Body of pancreas (tissue), 4 donors: ENCODE results near the gene DARS1. TPM values are rescaled to one million over a fixed set of nuclear protein-coding genes. Genes with fewer than 3 reads are reported as not detected.

Source experiments
- ATAC-seq: fragments of 150-250 bp; one replicate; pipeline ENCODE4 v1.9.1; 2016
- DNase-seq, 4 donors: peaks; one replicate each; pipeline ENCODE4 v3.0.0-alpha.2; 2019
- H3K27ac ChIP-seq, 4 donors: fragments of 200-600 bp; sonication (generic); 1 replicate in 3 of 4; 2 replicates in 1 of 4; pipeline versions ENCODE4 v1.5.1 to v1.6.1; 2016 to 2019; ENCODE audit warnings: mild to moderate bottlenecking in 1 of 4, mixed read lengths in 1 of 4, moderate library complexity in 1 of 4
- H3K27me3 ChIP-seq, 2 donors: fragments of 200-600 bp; sonication (generic); one replicate each; pipeline ENCODE4 v1.6.0; 2016; ENCODE audit warnings: mild to moderate bottlenecking in 1 of 2
- H3K36me3 ChIP-seq, 2 donors: fragments of 200-600 bp; sonication (generic); replicated peaks in 1 of 2; 2 replicates each; pipeline ENCODE4 v1.5.1; 2016; ENCODE audit warnings: low read depth in 2 of 2; ENCODE audit not compliant: insufficient read depth in 1 of 2
- H3K4me1 ChIP-seq: fragments of 200-600 bp; sonication (generic); one replicate; pipeline ENCODE4 v1.6.0; 2016
- H3K4me3 ChIP-seq, 2 donors: fragments of 200-600 bp; sonication (generic); 1 replicate in 1 of 2; 2 replicates in 1 of 2; pipeline ENCODE4 v1.5.1; 2016 to 2019
- H3K9me3 ChIP-seq, 3 donors: fragments of 200-600 bp; sonication (generic); 1 replicate in 2 of 3; 2 replicates in 1 of 3; pipeline ENCODE4 v1.5.1; 2016
- POLR2A ChIP-seq, 3 donors: fragments of 450-650 bp; IDR thresholded peaks; one replicate each; pipeline ENCODE4 v1.6.1; 2016; ENCODE audit warnings: antibody characterized with exemption in 3 of 3, mild to moderate bottlenecking in 2 of 3
- WGBS, 2 donors: methylation state at CpG; one replicate each; pipeline ENCODE4 v1.1.5; 2017; 5-methylcytosine and 5-hydroxymethylcytosine counted together
- intact Hi-C: fragments of 100-400 bp; cut with DNase I; formaldehyde crosslinking; loops from one replicate; pipeline ENCODE4 v1.15.1; 2023
- total RNA-seq, 2 donors: library from RNA; depleted of rRNA; stranded (reverse); fragments of >200 nt; gene quantifications; one replicate each; pipeline ENCODE4 v1.1.0, GENCODE V29; 2016
- TF ChIP-seq, protein P1 (sequence below), 7 experiments: fragments of 450-650 bp in 4 of 7; fragments of 200-600 bp in 3 of 7; sonication (generic) in 3 of 7; IDR thresholded peaks; one replicate each; pipeline ENCODE4 v1.5.1; 2016 to 2019; ENCODE audit warnings: antibody characterized with exemption in 7 of 7

The DARS1 gene
- total RNA-seq, 2 donors from 2014 or later = 22.1 to 29.3 TPM

DNA sequence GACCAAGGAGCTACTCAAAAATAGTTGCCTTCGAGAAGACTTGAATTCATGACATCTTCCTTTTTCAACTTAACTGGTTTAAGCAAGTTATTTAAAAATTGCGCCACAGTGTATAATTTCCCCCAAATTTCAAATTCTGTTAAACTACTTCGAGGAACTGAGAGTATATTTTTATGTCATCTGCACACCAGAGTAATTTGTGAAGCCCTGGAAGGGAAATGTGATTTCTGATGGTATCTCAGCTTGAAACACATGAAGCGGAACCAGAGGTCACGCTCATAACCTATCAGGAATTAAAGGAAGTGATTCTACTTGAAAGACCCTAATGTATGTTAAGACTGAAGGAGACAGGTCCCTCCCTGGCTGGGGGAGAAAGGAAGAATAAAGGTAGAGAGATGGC is 33.9 kb upstream of the DARS1 start:
- intact Hi-C loops = no loop called here
- no peaks in the 10 kb centered on the region for H3K36me3 ChIP-seq
- peaks cover 3% of the 10 kb centered on the region for H3K4me1 ChIP-seq
- no peak overlapping the region for H3K27ac ChIP-seq
- no peaks in the 10 kb centered on the region for H3K9me3 ChIP-seq
- no peak overlapping the region for H3K4me3 ChIP-seq
- no peak for TF ChIP-seq POLR2A (IDR thresholded peaks at IDR 0.05)
- TF ChIP-seq, protein P1, sequence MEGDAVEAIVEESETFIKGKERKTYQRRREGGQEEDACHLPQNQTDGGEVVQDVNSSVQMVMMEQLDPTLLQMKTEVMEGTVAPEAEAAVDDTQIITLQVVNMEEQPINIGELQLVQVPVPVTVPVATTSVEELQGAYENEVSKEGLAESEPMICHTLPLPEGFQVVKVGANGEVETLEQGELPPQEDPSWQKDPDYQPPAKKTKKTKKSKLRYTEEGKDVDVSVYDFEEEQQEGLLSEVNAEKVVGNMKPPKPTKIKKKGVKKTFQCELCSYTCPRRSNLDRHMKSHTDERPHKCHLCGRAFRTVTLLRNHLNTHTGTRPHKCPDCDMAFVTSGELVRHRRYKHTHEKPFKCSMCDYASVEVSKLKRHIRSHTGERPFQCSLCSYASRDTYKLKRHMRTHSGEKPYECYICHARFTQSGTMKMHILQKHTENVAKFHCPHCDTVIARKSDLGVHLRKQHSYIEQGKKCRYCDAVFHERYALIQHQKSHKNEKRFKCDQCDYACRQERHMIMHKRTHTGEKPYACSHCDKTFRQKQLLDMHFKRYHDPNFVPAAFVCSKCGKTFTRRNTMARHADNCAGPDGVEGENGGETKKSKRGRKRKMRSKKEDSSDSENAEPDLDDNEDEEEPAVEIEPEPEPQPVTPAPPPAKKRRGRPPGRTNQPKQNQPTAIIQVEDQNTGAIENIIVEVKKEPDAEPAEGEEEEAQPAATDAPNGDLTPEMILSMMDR (IDR thresholded peaks at IDR 0.05) = no peak
- ATAC-seq (no peak), DNase-seq (no peak)
- H3K27me3 ChIP-seq = no peaks in the 10 kb centered on the region
- 65 to 79% methylated on average over 5 of the region's 5 CpGs for WGBS, 2 donors

DNA sequence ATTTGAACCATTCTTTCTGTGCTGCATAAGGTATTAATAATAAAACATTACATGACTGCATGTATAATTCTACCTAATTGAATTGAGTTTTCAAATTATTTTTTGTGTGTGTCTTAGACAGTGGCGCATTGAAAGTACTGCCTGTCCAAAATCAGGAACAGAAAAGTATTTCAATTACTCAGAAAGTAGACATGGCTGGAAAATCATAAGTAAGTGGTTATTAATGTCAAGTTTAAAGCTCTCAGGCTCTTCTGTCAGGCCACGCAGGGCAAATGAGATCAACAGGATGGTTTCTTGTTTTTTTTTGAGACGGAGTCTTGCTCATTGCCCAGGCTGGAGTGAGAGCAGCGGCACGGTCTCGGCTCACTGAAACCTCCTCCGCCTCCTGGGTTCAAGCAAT is 32.4 kb upstream of the DARS1 start:
- TF ChIP-seq, protein P1 (IDR thresholded peaks at IDR 0.05) = no peak
- no peak for TF ChIP-seq POLR2A (IDR thresholded peaks at IDR 0.05)

DNA sequence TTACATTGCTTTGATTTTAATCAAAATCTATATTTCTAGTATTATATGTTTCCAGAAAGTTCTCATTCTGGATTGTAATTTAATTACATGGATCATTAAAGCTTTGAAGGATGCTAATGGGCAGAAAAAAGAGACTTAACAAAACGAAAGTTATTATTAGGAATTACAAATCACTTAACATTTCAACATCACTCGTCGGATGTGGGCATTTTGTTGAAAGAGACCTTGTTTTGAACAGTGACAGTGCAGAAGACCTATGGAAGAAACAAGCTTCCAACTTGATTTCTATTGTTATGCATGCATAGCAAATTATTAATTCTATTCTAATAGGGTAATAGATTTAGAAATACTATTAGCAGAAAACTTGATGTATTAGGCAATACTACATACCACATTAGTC is 31.4 kb upstream of the DARS1 start:
- Histone ChIP-seq H3K4me3 (no peak overlapping the region), H3K36me3 (no peaks in the 10 kb centered on the region), H3K4me1 (peaks cover 15% of the 10 kb centered on the region), H3K9me3 (no peaks in the 10 kb centered on the region), H3K27me3 (no peaks in the 10 kb centered on the region), H3K27ac (no peak overlapping the region)
- ATAC-seq = no peak
- no peak for TF ChIP-seq POLR2A (IDR thresholded peaks at IDR 0.05)
- TF ChIP-seq, protein P1 (IDR thresholded peaks at IDR 0.05) = no peak
- intact Hi-C loops = no loop called here
- DNase-seq = no peak
- WGBS, 2 donors = 57 to 75% methylated on average over 3 of the region's 3 CpGs

More for the DNA sequence above, 32.4 kb upstream of the DARS1 start:
- no peak for DNase-seq
- H3K4me1 ChIP-seq = peaks cover 14% of the 10 kb centered on the region
- H3K9me3 ChIP-seq = no peaks in the 10 kb centered on the region
- WGBS, 2 donors = 88 to 90% methylated on average over 7 of the region's 7 CpGs
- no peak overlapping the region for H3K27ac ChIP-seq
- H3K36me3 ChIP-seq = no peaks in the 10 kb centered on the region
- H3K27me3 ChIP-seq = no peaks in the 10 kb centered on the region
- no peak for ATAC-seq
- H3K4me3 ChIP-seq = no peak overlapping the region
- intact Hi-C loops = no loop called here

DNA sequence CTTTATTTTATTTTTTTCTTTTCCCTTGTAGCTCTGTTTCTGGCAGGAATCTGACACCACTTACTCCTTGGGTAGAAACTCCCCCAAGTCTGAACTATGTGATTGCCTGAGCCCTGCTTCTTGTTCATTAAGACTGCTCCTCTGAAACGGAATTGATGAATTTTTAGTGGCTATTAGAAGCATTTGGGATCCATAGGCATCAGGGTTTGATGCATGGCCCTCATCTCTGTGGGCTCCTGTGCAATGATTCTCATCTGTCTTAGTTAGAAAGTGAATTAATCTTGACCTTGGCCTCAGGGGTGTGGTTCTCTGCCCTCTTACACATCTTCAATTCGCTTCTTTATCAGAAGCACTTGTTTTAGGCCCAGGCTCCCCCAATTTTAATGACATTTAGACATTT is 31.0 kb upstream of the DARS1 start:
- TF ChIP-seq, protein P1 (IDR thresholded peaks at IDR 0.05) = no peak
- no peak for TF ChIP-seq POLR2A (IDR thresholded peaks at IDR 0.05)
- no peak overlapping the region for H3K27ac ChIP-seq
- H3K4me3 ChIP-seq = no peak overlapping the region
- WGBS, 2 donors = 58 to 62% methylated on average over 2 of the region's 2 CpGs
- H3K36me3 ChIP-seq = no peaks in the 10 kb centered on the region
- no peaks in the 10 kb centered on the region for H3K27me3 ChIP-seq
- H3K4me1 ChIP-seq = peaks cover 15% of the 10 kb centered on the region
- ATAC-seq (no peak), DNase-seq (no peak)
- H3K9me3 ChIP-seq = no peaks in the 10 kb centered on the region
- intact Hi-C loops = no loop called here

DNA sequence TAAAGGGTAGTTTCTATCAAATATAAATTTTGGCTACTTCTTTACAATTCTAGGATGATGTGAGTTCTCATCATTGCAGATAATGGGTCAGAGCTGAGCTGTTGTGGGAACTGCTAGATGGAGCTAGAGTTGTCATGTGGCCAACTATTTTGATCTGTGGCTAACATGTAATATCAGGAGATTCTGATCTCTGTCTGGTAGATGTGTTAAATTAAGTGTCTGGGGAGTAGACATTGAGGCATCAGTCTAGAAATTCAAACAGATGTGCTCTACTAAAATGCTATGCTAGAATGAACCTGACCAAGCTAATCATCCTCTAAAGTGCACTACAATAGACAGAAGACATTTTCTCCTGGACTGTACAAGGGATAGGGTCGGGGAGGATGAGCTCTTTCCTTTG is 30.3 kb upstream of the DARS1 start:
- intact Hi-C loops = no loop called here
- no peak overlapping the region for H3K27ac ChIP-seq
- no peak for DNase-seq

More for the DNA sequence above, 30.3 kb upstream of the DARS1 start:
- Histone ChIP-seq H3K9me3 (no peaks in the 10 kb centered on the region), H3K27me3 (no peaks in the 10 kb centered on the region), H3K4me3 (no peak overlapping the region), H3K36me3 (no peaks in the 10 kb centered on the region), H3K4me1 (peaks cover 15% of the 10 kb centered on the region)
- TF ChIP-seq, protein P1 (IDR thresholded peaks at IDR 0.05) = no peak
- no peak for TF ChIP-seq POLR2A (IDR thresholded peaks at IDR 0.05)
- WGBS, 2 donors = 53 to 67% methylated on average over 1 of the region's 1 CpG
- ATAC-seq = no peak
